Mucosa of stomach (tissue), 1 donor: ENCODE results near the gene COP1.

ENCODE experiments used
- H3K27me3 ChIP-seq: one replicate; pipeline ENCODE4 v1.7.0; 2013; ENCODE audit warnings: mild to moderate bottlenecking, low read length; ENCODE audit not compliant: control insufficient read depth, insufficient read depth
- H3K36me3 ChIP-seq: one replicate; pipeline ENCODE4 v1.7.0; 2013; ENCODE audit warnings: low read length; ENCODE audit not compliant: control insufficient read depth, insufficient read depth
- H3K4me1 ChIP-seq: one replicate; pipeline ENCODE4 v1.7.0; 2013; ENCODE audit warnings: mild to moderate bottlenecking, low read length; ENCODE audit not compliant: control insufficient read depth, insufficient read depth
- H3K4me3 ChIP-seq: one replicate; pipeline ENCODE4 v1.7.0; 2013; ENCODE audit warnings: low read length
- H3K9ac ChIP-seq: one replicate; pipeline ENCODE4 v1.7.0; 2013; ENCODE audit warnings: mild to moderate bottlenecking, low read length, moderate library complexity
- H3K9me3 ChIP-seq: one replicate; pipeline ENCODE4 v1.7.0; 2013; ENCODE audit warnings: mild to moderate bottlenecking, low read length, moderate library complexity; ENCODE audit not compliant: control insufficient read depth
- donor health status: Pancreatic carcinoma.

The COP1 gene

GRCh38 chr1:175933801-175934200 lies 273.3 kb downstream of the COP1 start:
- H3K4me3 ChIP-seq: no peak overlapping the region
- no peaks in the 10 kb centered on the region for H3K27me3 ChIP-seq
- no peaks in the 10 kb centered on the region for H3K4me1 ChIP-seq

GRCh38 chr1:175927944-175928343 lies 279.1 kb downstream of the COP1 start:
- no peak overlapping the region for H3K4me3 ChIP-seq
- no peaks in the 10 kb centered on the region for H3K36me3 ChIP-seq
- no peaks in the 10 kb centered on the region for H3K9me3 ChIP-seq
- H3K9ac ChIP-seq: no peak overlapping the region
- no peaks in the 10 kb centered on the region for H3K27me3 ChIP-seq
- H3K4me1 ChIP-seq: no peaks in the 10 kb centered on the region

More at GRCh38 chr1:175933801-175934200, 273.3 kb downstream of the COP1 start:
- H3K36me3 ChIP-seq: no peaks in the 10 kb centered on the region
- no peak overlapping the region for H3K9ac ChIP-seq
- H3K9me3 ChIP-seq: no peaks in the 10 kb centered on the region

GRCh38 chr1:175922254-175922881 lies 284.7 kb downstream of the COP1 start:
- H3K36me3 ChIP-seq: no peaks in the 10 kb centered on the region

GRCh38 chr1:175920381-175920780 lies 286.7 kb downstream of the COP1 start:
- no peak overlapping the region for H3K9ac ChIP-seq
- H3K4me1 ChIP-seq: no peaks in the 10 kb centered on the region
- no peaks in the 10 kb centered on the region for H3K27me3 ChIP-seq
- no peaks in the 10 kb centered on the region for H3K9me3 ChIP-seq
- H3K4me3 ChIP-seq: no peak overlapping the region
- H3K36me3 ChIP-seq: no peaks in the 10 kb centered on the region

More at GRCh38 chr1:175922254-175922881, 284.7 kb downstream of the COP1 start:
- no peaks in the 10 kb centered on the region for H3K4me1 ChIP-seq
- no peaks in the 10 kb centered on the region for H3K27me3 ChIP-seq
- no peaks in the 10 kb centered on the region for H3K9me3 ChIP-seq
- H3K9ac ChIP-seq: no peak overlapping the region
- no peak overlapping the region for H3K4me3 ChIP-seq

- Histone ChIP-seq H3K36me3 (no peaks in the 10 kb centered on the region), H3K9ac (no peak overlapping the region), H3K27me3 (no peaks in the 10 kb centered on the region), H3K4me3 (no peak overlapping the region), H3K9me3 (no peaks in the 10 kb centered on the region), H3K4me1 (no peaks in the 10 kb centered on the region)
Measured at GRCh38 chr1:175919001-175919400, 288.1 kb downstream of the COP1 start.

- Histone ChIP-seq H3K4me1 (no peaks in the 10 kb centered on the region), H3K9me3 (no peaks in the 10 kb centered on the region), H3K27me3 (no peaks in the 10 kb centered on the region), H3K36me3 (no peaks in the 10 kb centered on the region), H3K4me3 (no peak overlapping the region), H3K9ac (no peak overlapping the region)
Measured at GRCh38 chr1:175918364-175918801, 288.7 kb downstream of the COP1 start.

GRCh38 chr1:175914115-175914514 lies 293.0 kb downstream of the COP1 start:
- Histone ChIP-seq H3K9me3 (no peaks in the 10 kb centered on the region), H3K4me1 (no peaks in the 10 kb centered on the region)

GRCh38 chr1:175911138-175911537 lies 295.9 kb downstream of the COP1 start:
- Histone ChIP-seq H3K9me3 (no peaks in the 10 kb centered on the region), H3K9ac (no peak overlapping the region), H3K4me1 (no peaks in the 10 kb centered on the region), H3K36me3 (no peaks in the 10 kb centered on the region), H3K27me3 (no peaks in the 10 kb centered on the region), H3K4me3 (no peak overlapping the region)

More at GRCh38 chr1:175914115-175914514, 293.0 kb downstream of the COP1 start:
- Histone ChIP-seq H3K9ac (no peak overlapping the region), H3K36me3 (no peaks in the 10 kb centered on the region), H3K27me3 (no peaks in the 10 kb centered on the region), H3K4me3 (no peak overlapping the region)

- no peak overlapping the region for H3K9ac ChIP-seq
Measured at GRCh38 chr1:175906370-175906769, 300.7 kb downstream of the COP1 start.

GRCh38 chr1:175904808-175905207 lies 302.3 kb downstream of the COP1 start:
- H3K9ac ChIP-seq: no peak overlapping the region
- no peaks in the 10 kb centered on the region for H3K4me1 ChIP-seq
- no peaks in the 10 kb centered on the region for H3K9me3 ChIP-seq
- no peaks in the 10 kb centered on the region for H3K27me3 ChIP-seq
- no peak overlapping the region for H3K4me3 ChIP-seq
- no peaks in the 10 kb centered on the region for H3K36me3 ChIP-seq

More at GRCh38 chr1:175906370-175906769, 300.7 kb downstream of the COP1 start:
- no peaks in the 10 kb centered on the region for H3K36me3 ChIP-seq
- H3K27me3 ChIP-seq: no peaks in the 10 kb centered on the region
- H3K4me1 ChIP-seq: no peaks in the 10 kb centered on the region
- H3K9me3 ChIP-seq: no peaks in the 10 kb centered on the region
- H3K4me3 ChIP-seq: no peak overlapping the region

GRCh38 chr1:175902281-175902680 lies 304.8 kb downstream of the COP1 start:
- no peak overlapping the region for H3K9ac ChIP-seq
- no peaks in the 10 kb centered on the region for H3K9me3 ChIP-seq
- no peaks in the 10 kb centered on the region for H3K27me3 ChIP-seq
- no peaks in the 10 kb centered on the region for H3K36me3 ChIP-seq
- no peak overlapping the region for H3K4me3 ChIP-seq
- H3K4me1 ChIP-seq: no peaks in the 10 kb centered on the region

GRCh38 chr1:175901076-175901836 lies 305.8 kb downstream of the COP1 start:
- Histone ChIP-seq H3K9ac (no peak overlapping the region), H3K4me3 (no peak overlapping the region), H3K36me3 (no peaks in the 10 kb centered on the region), H3K27me3 (no peaks in the 10 kb centered on the region), H3K9me3 (no peaks in the 10 kb centered on the region), H3K4me1 (no peaks in the 10 kb centered on the region)
